Activated B cell treated with CpG ODN at 0.5 μM for 24 hours (primary cell): ENCODE results near the gene CNPY4. TPM values are rescaled to one million over a fixed set of nuclear protein-coding genes. Genes with fewer than 3 reads are reported as not detected.

Experiments
- ATAC-seq: fragments of 200-7000 bp; cut with Tn5 transposase; one replicate; pipeline ENCODE4 v1.10.0; 2021; ENCODE audit warnings: low read depth, mild to moderate bottlenecking, moderate library complexity
- CTCF ChIA-PET: fragments of 350-600 bp; sonication (Branson Sonifier 250); formaldehyde crosslinking; loops from one replicate; lab custom pipeline; 2021; ENCODE audit warnings: antibody characterized with exemption; lab: Charles Lee
- POLR2A ChIA-PET: fragments of 350-600 bp; sonication (Branson Sonifier 250); formaldehyde crosslinking; loops from one replicate; lab custom pipeline; 2021; ENCODE audit warnings: antibody characterized with exemption; lab: Charles Lee
- DNase-seq: peaks from one replicate; pipeline ENCODE4 v3.0.0; 2022
- H3K27ac Mint-ChIP-seq: one replicate; pipeline ENCODE4 v1.8.0; 2020; ENCODE audit warnings: mixed read lengths
- H3K27me3 Mint-ChIP-seq: one replicate; pipeline ENCODE4 v1.8.0; 2021; ENCODE audit warnings: mixed read lengths
- H3K36me3 Mint-ChIP-seq: one replicate; pipeline ENCODE4 v1.8.0; 2021; ENCODE audit warnings: low read depth, mixed read lengths
- H3K4me1 Mint-ChIP-seq: one replicate; pipeline ENCODE4 v1.8.0; 2021; ENCODE audit warnings: mixed read lengths
- H3K4me3 Mint-ChIP-seq: one replicate; pipeline ENCODE4 v1.8.0; 2020; ENCODE audit warnings: mild to moderate bottlenecking, mixed read lengths
- H3K9me3 Mint-ChIP-seq: one replicate; pipeline ENCODE4 v1.8.0; 2020; ENCODE audit warnings: mixed read lengths
- CTCF ChIP-seq: fragments of 200-600 bp; IDR thresholded peaks from one replicate; pipeline ENCODE4 v1.8.0; 2022; ENCODE audit warnings: antibody characterized with exemption, mild to moderate bottlenecking
- intact Hi-C: fragments of 100-400 bp; cut with micrococcal nuclease; formaldehyde crosslinking; loops from one replicate; pipeline ENCODE4 v1.15.1; 2024
- total RNA-seq: library from RNA; stranded (reverse); gene quantifications from 2 replicates; pipeline ENCODE4 v1.2.3, GENCODE V29; 2022

CNPY4 gene
- total RNA-seq, 1 donor from 2014 or later = 8.6 TPM

- H3K4me3 Mint-ChIP-seq = no peak overlapping the region
- no peak for TF ChIP-seq CTCF
- H3K27me3 Mint-ChIP-seq = no peaks in the 10 kb centered on the region
- ChIA-PET CTCF (interaction anchor here (1.1 to 1.2 kb wide), 2 partner anchors 14 to 18 kb away, joined by 3 read pairs; no protein-coding TSS in a partner anchor), POLR2A (interaction anchor here (0.6 to 3.2 kb wide), 7 partner anchors 9 to 738 kb away, joined by 3 to 31 read pairs (median 13); partner anchors contain the start of genes BUD31, GPC2, MBLAC1 and PDAP1)
- no peaks in the 10 kb centered on the region for H3K9me3 Mint-ChIP-seq
- DNase-seq (no peak), ATAC-seq (no peak)
- no peak overlapping the region for H3K27ac Mint-ChIP-seq
- intact Hi-C loops = no loop called here
- peaks cover 18% of the 10 kb centered on the region for H3K36me3 Mint-ChIP-seq
- H3K4me1 Mint-ChIP-seq = peaks cover 35% of the 10 kb centered on the region
These were observed 27.8 kb downstream of the CNPY4 start for GRCh38 chr7:100147278-100147677.

DNA sequence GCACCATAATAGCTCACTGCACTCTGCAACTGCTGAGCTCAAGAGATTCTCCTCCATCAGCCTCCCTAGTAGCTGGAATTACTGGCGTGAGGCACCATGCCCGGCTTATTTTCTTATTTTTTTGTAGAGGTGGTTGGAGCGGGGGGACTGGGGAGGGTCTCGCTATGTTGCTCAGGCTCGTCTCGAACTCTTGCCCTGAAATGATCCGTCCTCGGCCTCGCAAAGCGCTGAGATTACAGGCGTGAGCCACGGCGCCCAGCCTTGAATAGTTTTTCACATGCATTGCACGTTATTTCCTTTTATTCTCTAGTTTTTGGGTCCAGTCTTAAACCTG lies 28.8 kb downstream of the CNPY4 start:
- no peak for TF ChIP-seq CTCF
- peak overlapping the region; percentile 99 for H3K27ac Mint-ChIP-seq
- ATAC-seq (peak; percentile 0), DNase-seq (no peak)
- H3K4me3 Mint-ChIP-seq = peak overlapping the region; percentile 100
- H3K9me3 Mint-ChIP-seq = no peaks in the 10 kb centered on the region
- ChIA-PET POLR2A (interaction anchor here (0.6 to 3.2 kb wide), 37 partner anchors 8 to 1126 kb away, joined by 3 to 57 read pairs (median 5); partner anchors contain the start of genes AP4M1, BUD31, FBXO24 and GAL3ST4), CTCF (interaction anchor here (1.0 to 1.3 kb wide), 5 partner anchors 15 to 52 kb away, joined by 3 to 5 read pairs (median 4); no protein-coding TSS in a partner anchor)
- intact Hi-C loops = loop anchor here (1.0 to 2.0 kb wide), 8 partner anchors 10 to 281 kb away; partner anchors contain the start of genes GPC2, MEPCE, STAG3 and TRAPPC14
- peaks cover 43% of the 10 kb centered on the region for H3K4me1 Mint-ChIP-seq
- H3K36me3 Mint-ChIP-seq = peaks cover 26% of the 10 kb centered on the region
- no peaks in the 10 kb centered on the region for H3K27me3 Mint-ChIP-seq

DNA sequence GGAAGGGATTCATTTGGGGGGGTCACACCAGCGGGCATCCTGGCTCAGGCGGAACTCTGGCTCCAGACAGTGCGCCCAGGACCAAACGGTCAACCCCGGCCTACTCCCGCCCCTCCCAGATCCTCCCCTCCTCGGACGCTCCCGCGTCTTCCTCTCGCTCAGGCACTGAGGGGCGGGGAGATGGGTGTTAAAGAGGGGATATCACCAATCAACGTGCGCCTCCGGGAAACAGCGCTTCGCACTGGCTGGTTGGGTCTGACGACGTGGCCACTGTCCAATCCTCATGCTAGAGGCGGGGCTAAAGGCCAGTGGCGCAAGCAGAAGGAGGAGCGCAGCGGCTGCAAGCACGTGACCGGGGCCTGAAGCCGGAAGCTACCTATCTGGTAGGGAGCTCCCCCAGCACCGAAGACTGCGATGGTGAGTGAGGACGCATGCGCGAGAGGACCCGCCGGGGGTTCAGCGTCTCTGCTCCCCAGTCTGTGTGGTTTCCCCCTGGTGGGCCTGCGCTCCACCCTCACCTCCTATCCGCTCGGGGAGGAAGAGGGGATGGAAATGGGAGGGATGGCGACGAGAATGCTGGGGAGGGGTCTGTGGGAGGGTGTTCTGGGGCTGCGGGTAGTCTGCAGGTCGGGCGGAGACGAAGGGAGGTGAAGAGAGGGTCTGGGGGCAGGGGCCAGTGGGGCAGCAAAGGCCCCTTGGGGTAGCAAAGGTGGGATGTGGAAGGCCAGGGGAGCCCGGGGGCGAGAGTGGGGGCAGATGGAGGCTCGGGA lies 29.3 kb downstream of the CNPY4 start, which contains the start of gene LAMTOR4:
TSS of gene LAMTOR4 (plus strand) at position 360 of the 770 bp plus-strand sequence. CDS start at position 415, 55 bp downstream.
- intact Hi-C loops = loop anchor here (1.0 to 2.0 kb wide), 8 partner anchors 10 to 280 kb away; partner anchors contain the start of genes GPC2, MEPCE, STAG3 and TRAPPC14
- no peak for TF ChIP-seq CTCF
- Mint-ChIP-seq H3K4me3 (peak within 1 kb of the TSS; percentile 100), H3K9me3 (no peaks in the 10 kb centered on the region), H3K27me3 (no peaks in the 10 kb centered on the region), H3K4me1 (peaks cover 46% of the 10 kb centered on the region), H3K36me3 (peaks cover 31% of the 10 kb centered on the region), H3K27ac (peak within 1 kb of the TSS; percentile 99)
- CTCF ChIA-PET = interaction anchor here (0.6 to 1.3 kb wide), 5 partner anchors 16 to 103 kb away, joined by 3 to 5 read pairs (median 4); no protein-coding TSS in a partner anchor
- DNase-seq (peak; percentile 86), ATAC-seq (peak; percentile 98)
- POLR2A ChIA-PET = interaction anchor here (0.6 to 3.2 kb wide), 40 partner anchors 8 to 740 kb away, joined by 3 to 57 read pairs (median 5); partner anchors contain the start of genes AP4M1, BUD31, FBXO24 and GAL3ST4

- H3K27ac Mint-ChIP-seq = peak overlapping the region; percentile 72
- H3K4me1 Mint-ChIP-seq = peaks cover 71% of the 10 kb centered on the region
- no peaks in the 10 kb centered on the region for H3K27me3 Mint-ChIP-seq
- intact Hi-C loops = no loop called here
- no peak for ATAC-seq
- TF ChIP-seq CTCF = no peak
- no peak for DNase-seq
- peak overlapping the region; percentile 5 for H3K4me3 Mint-ChIP-seq
- peaks cover 59% of the 10 kb centered on the region for H3K36me3 Mint-ChIP-seq
- H3K9me3 Mint-ChIP-seq = no peaks in the 10 kb centered on the region
- ChIA-PET POLR2A (interaction anchor here (0.7 kb wide), 2 partner anchors 50 to 52 kb away, joined by 3 to 7 read pairs; no protein-coding TSS in a partner anchor), CTCF (interaction anchor here (1.0 kb wide), 1 partner anchor 193 kb away, joined by 3 read pairs; no protein-coding TSS in a partner anchor)
These were observed 33.0 kb downstream of the CNPY4 start for GRCh38 chr7:100152404-100152803.
